GM18505 (cell line): ENCODE results near the gene RADX.

Source experiments
- ATAC-seq: cut with Tn5 transposase; IDR thresholded peaks from one replicate; pipeline ENCODE4 v1.9.1; 2021; ENCODE audit not compliant: unreplicated experiment
- POLR2A ChIP-seq: IDR thresholded peaks from 4 replicates; pipeline ENCODE4 v1.6.1; 2011; ENCODE audit warnings: borderline replicate concordance; ENCODE audit not compliant: insufficient read depth, insufficient read length; ENCODE audit errors: extremely low read depth

The RADX gene

GRCh38 chrX:106716004-106716403 lies 104.2 kb downstream of the RADX start:
- no peak for TF ChIP-seq POLR2A
- ATAC-seq, result no peak

DNA sequence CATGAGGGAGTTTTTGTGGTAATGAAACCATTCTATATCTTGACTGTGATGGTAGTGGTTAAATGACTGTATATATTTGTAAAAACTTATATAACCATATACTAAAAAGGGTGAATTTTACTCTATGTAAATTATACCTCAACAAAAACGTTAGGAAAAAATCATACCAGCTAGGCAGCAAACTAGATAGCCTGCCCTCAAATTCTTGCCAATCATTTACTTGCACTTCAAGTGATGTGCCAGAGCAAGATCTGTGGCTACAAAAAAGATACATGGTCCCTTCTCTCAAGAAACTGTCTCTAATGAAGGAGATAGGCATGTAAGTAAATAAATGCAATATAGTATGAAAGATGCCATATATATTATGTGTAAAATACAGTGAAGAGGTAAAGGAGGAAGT lies 104.7 kb downstream of the RADX start:
- no peak for TF ChIP-seq POLR2A
- no peak for ATAC-seq

DNA sequence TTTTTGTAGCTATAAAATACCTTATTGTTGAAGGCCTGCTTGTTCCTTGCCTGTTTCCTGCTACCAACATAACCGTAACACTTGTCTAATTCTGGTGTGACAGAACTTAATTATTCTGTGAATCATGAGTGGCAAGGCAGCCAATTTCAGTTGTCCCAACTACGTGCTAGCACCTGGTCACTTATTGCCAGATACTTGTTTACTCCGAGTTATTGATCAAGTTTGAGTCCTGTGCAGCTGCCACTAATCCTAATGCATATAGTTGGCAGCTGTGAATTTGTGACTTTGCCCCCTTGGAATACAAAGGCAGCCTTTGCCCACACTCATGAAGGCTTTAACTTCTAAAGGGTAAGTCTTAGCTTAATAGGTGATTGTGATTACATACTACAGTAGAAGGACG lies 106.9 kb downstream of the RADX start:
- no peak for ATAC-seq
- no peak for TF ChIP-seq POLR2A

DNA sequence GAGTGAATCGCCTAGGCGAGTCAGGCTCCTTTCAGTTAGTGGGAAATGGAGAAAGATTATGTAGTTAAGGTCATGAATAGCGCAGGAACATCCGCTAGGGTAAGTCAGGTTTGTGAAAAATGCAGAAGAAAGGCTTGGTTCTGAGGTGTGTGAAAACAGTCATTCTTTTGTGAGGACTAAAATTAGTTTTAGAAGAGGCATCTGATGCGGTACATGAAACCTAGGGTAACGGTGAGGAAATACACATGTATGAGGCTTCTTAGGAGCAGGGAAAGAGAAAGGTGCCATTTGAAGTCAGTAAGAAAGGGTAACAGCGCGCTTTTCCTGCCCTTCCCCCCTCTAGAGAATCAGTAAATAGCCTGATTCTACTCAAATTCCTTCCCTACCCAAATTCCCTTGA lies 114.2 kb downstream of the RADX start:
- no peak for ATAC-seq
- no peak for TF ChIP-seq POLR2A

DNA sequence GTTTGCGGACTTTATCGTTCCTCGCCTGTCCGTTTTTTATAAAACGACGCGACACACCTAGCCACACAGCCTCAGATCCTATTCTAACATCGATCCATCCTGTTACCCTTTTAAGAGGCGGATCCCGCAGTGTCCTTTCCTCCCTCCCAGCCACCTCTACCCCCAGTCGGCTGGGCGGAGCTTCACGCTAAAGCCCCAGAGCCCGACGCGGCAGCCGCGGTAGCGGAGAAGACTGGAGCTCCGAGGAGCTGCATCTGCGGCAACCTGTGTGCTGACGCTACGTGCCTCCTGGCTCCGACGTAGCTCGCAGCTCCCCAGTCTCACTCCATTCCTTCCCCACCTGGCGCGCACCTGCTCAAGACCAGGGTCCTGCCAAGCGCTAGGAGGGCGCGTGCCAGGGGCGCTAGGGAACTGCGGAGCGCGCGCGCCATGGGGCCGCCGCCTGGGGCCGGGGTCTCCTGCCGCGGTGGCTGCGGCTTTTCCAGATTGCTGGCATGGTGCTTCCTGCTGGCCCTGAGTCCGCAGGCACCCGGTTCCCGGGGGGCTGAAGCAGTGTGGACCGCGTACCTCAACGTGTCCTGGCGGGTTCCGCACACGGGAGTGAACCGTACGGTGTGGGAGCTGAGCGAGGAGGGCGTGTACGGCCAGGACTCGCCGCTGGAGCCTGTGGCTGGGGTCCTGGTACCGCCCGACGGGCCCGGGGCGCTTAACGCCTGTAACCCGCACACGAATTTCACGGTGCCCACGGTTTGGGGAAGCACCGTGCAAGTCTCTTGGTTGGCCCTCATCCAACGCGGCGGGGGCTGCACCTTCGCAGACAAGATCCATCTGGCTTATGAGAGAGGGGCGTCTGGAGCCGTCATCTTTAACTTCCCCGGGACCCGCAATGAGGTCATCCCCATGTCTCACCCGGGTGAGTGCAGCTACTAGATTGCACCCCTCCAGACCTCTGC lies 115.0 kb downstream of the RADX start, which contains the start of gene RNF128:
Gene RNF128, plus strand, starts transcription at position 217 of the 953 bp plus-strand sequence. Its CDS starts 213 bp downstream, at position 430.
- no peak for TF ChIP-seq POLR2A
- ATAC-seq, result no peak

GRCh38 chrX:106728337-106728736 lies 116.6 kb downstream of the RADX start:
- no peak for ATAC-seq
- TF ChIP-seq POLR2A, result no peak
